Lower leg skin (tissue), 4 donors: ENCODE results near the gene SYCP2. TPM values are rescaled to one million over a fixed set of nuclear protein-coding genes. Genes with fewer than 3 reads are reported as not detected.

Experiments
- DNase-seq, 2 donors: peaks; one replicate each; pipeline ENCODE4 v3.0.0-alpha.2; 2019; ENCODE audit warnings: low spot score in 2 of 2
- H3K4me3 ChIP-seq: fragments of 200-600 bp; sonication (generic); 2 replicates; pipeline ENCODE4 v1.5.1; 2017; ENCODE audit warnings: mild to moderate bottlenecking, low read depth; ENCODE audit not compliant: poor library complexity, severe bottlenecking
- CTCF ChIP-seq, 3 donors: fragments of 450-650 bp; IDR thresholded peaks; one replicate each; pipeline ENCODE4 v1.5.1; 2016; ENCODE audit warnings: antibody characterized with exemption in 3 of 3, mild to moderate bottlenecking in 3 of 3, moderate library complexity in 2 of 3
- POLR2A ChIP-seq, 2 donors: fragments of 450-650 bp; IDR thresholded peaks; one replicate each; pipeline ENCODE4 v1.6.1; 2016 to 2017; ENCODE audit warnings: antibody characterized with exemption in 2 of 2, mild to moderate bottlenecking in 1 of 2, moderate library complexity in 1 of 2
- WGBS, 2 donors: methylation state at CpG; one replicate each; pipeline ENCODE4 v1.1.5; 2018; 5-methylcytosine and 5-hydroxymethylcytosine counted together
- intact Hi-C: fragments of 100-400 bp; cut with DNase I; formaldehyde crosslinking; loops from one replicate; pipeline ENCODE4 v1.15.0; 2023; ENCODE audit warnings: low total_unique reads
- total RNA-seq, 4 donors: library from RNA; depleted of rRNA; stranded (reverse); fragments of >200 nt; gene quantifications; one replicate each; pipeline ENCODE4 v1.1.0, GENCODE V29; 2016

Gene SYCP2
- total RNA-seq, 4 donors from 2014 or later, result 1.9 to 12.9 (median 2.4) TPM

- DNase-seq, result no peak
- intact Hi-C loops, result no loop called here
- WGBS, 2 donors, result 69 to 70% methylated on average over 12 of the region's 12 CpGs
These were observed 38.8 kb upstream of the SYCP2 start for GRCh38 chr20:59972037-59972801.

GRCh38 chr20:59971428-59971827 lies 38.0 kb upstream of the SYCP2 start:
- WGBS, 2 donors, result 64 to 73% methylated on average over 1 of the region's 1 CpG
- no peak for DNase-seq
- intact Hi-C loops, result no loop called here
- no peak overlapping the region for H3K4me3 ChIP-seq
- TF ChIP-seq CTCF (IDR thresholded peaks at IDR 0.05) (no peak), POLR2A (IDR thresholded peaks at IDR 0.05) (no peak)

More at GRCh38 chr20:59972037-59972801, 38.8 kb upstream of the SYCP2 start:
- TF ChIP-seq POLR2A (IDR thresholded peaks at IDR 0.05), result no peak
- TF ChIP-seq CTCF (IDR thresholded peaks at IDR 0.05), result no peak
- no peak overlapping the region for H3K4me3 ChIP-seq

GRCh38 chr20:59966428-59966827 lies 33.0 kb upstream of the SYCP2 start:
- no peak for TF ChIP-seq POLR2A (IDR thresholded peaks at IDR 0.05)
- no peak for TF ChIP-seq CTCF (IDR thresholded peaks at IDR 0.05)
- WGBS, 2 donors, result 86 to 88% methylated on average over 3 of the region's 3 CpGs
- DNase-seq, result no peak
- intact Hi-C loops, result no loop called here
- H3K4me3 ChIP-seq, result no peak overlapping the region

- no peak for DNase-seq
- no peak for TF ChIP-seq CTCF (IDR thresholded peaks at IDR 0.05)
- TF ChIP-seq POLR2A (IDR thresholded peaks at IDR 0.05), result no peak
- WGBS, 2 donors, result 71 to 78% methylated on average over 6 of the region's 6 CpGs
- no peak overlapping the region for H3K4me3 ChIP-seq
- intact Hi-C loops, result no loop called here
These were observed 28.7 kb upstream of the SYCP2 start for GRCh38 chr20:59962155-59962554.

- WGBS, 2 donors, result 49 to 58% methylated on average over 2 of the region's 2 CpGs
- intact Hi-C loops, result no loop called here
- DNase-seq, result no peak
- TF ChIP-seq CTCF (IDR thresholded peaks at IDR 0.05) (no peak), POLR2A (IDR thresholded peaks at IDR 0.05) (no peak)
- H3K4me3 ChIP-seq, result no peak overlapping the region
These were observed 28.0 kb upstream of the SYCP2 start for GRCh38 chr20:59961423-59961822.

- WGBS, 2 donors, result 88 to 93% methylated on average over 4 of the region's 4 CpGs
- no peak overlapping the region for H3K4me3 ChIP-seq
- DNase-seq, result no peak
- TF ChIP-seq POLR2A (IDR thresholded peaks at IDR 0.05) (no peak), CTCF (IDR thresholded peaks at IDR 0.05) (no peak)
- intact Hi-C loops, result loop anchor here (10.0 kb wide), 1 partner anchor 96 kb away; no protein-coding TSS in a partner anchor
These were observed 25.2 kb upstream of the SYCP2 start for GRCh38 chr20:59958626-59959025.
